ENCODE measurements around the gene FAM78A. TPM values are rescaled to one million over a fixed set of nuclear protein-coding genes. Genes with fewer than 3 reads are reported as not detected.

The FAM78A gene
- total and polyA plus RNA-seq, 5 donors from 2014 or later, result 16.6 to 95.6 (median 17.7) TPM

DNA sequence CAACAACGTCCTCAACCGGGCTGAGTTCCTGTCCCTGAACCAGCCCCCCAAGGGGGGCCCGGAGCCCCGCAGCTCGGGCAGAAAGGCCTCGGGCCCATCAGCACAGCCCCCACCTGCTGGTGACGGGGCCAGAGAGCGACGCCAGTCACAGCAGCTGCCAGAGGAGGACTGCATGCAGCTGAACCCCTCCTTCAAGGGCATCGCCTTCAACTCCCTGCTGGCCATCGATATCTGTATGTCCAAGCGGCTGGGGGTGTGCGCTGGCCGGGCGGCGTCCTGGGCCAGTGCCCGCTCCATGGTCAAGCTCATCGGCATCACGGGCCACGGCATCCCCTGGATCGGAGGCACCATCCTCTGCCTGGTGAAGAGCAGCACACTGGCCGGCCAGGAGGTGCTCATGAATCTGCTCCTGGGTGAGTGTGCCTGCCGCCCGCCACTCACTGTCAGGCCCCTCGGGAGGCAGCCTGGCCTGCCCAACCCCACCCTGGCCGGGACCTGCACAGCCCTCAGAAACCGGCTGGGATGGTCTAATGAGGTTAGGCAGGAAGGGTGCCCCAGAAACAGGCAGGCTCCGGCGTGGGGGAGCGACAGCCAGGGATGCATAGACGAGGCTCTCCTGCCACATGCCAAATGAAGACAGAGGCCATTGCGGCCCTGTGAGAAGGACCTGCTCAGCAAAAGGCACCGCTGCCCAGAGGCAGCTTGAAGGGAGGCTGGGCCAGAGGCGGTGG, 13.9 kb upstream of the FAM78A start:
- Mint-ChIP-seq H3K36me3 (no peaks in the 10 kb centered on the region), H3K27me3 (no peaks in the 10 kb centered on the region), H3K4me1 (peaks cover 0 to 3% (median under 1%) of the 10 kb centered on the region in 4 donors), H3K4me3 (no peak overlapping the region), H3K9me3 (no peaks in the 10 kb centered on the region), H3K27ac (no peak overlapping the region)
- Histone ChIP-seq H3K4me3 (ENCODE audit: low read depth, low read length) (no peak overlapping the region), H3K36me3 (ENCODE audit: control insufficient read depth, insufficient read depth, low read length) (no peaks in the 10 kb centered on the region), H3K27me3 (ENCODE audit: control insufficient read depth, insufficient read depth, low read length) (no peaks in the 10 kb centered on the region), H3K9me3 (ENCODE audit: control insufficient read depth in 2 of 2, low read length in 2 of 2) (no peaks in the 10 kb centered on the region), H3K4me1 (ENCODE audit: control insufficient read depth, insufficient read depth, low read length, poor library complexity, severe bottlenecking) (no peaks in the 10 kb centered on the region), H3K27ac (ENCODE audit: insufficient read depth, low read length, poor library complexity, severe bottlenecking) (no peak overlapping the region)
- DNase-seq, result no peak
- no peak for ATAC-seq (ENCODE audit: low read depth in 2 of 2)

DNA sequence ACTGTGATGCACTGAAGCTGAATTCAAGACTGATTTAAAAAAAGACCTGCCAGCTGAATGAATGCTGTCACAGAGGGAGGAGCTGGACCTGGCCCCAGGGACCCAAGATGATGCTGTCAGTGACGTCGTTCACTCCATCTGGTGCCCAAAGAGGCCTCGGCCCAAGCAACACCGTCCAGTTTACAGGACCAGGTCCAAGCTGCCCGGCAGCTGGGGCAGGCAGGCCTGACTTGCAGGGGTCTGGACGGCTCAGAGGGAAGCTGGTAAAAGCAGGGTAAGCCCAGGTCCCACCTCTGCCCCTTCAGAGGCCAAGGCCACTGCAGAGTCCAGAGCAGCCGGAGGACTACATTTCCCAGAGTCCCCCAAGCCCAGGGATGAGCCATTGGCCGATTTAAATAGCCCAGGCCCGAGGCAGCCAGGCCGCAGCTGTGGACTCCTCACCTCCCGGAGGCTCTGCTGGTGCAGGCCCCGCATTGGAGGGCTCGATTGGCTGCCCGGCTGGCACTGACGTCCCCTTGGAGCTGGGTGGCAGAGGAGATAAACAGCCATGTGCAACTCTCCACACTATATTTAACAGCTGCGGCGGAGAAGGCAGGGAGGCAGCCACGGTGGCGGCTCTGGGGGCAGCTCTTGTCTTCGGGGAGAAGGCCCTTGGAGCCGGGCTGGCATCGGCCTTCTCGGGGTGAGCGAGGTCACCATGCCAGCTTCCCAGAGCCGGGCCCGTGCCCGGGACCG, 13.2 kb upstream of the FAM78A start, which contains the start of gene PLPP7:
Gene PLPP7, plus strand, starts transcription at position 423 of the 735 bp plus-strand sequence. Its CDS starts 275 bp downstream, at position 698.
- H3K27me3 Mint-ChIP-seq, result no peaks in the 10 kb centered on the region
- H3K36me3 Mint-ChIP-seq, result no peaks in the 10 kb centered on the region
- no peaks in the 10 kb centered on the region for H3K9me3 ChIP-seq (ENCODE audit: control insufficient read depth in 2 of 2, low read length in 2 of 2)
- no peak for DNase-seq
- no peak within 1 kb of the TSS for H3K4me3 Mint-ChIP-seq
- ATAC-seq (ENCODE audit: low read depth in 2 of 2), result no peak
- H3K36me3 ChIP-seq (ENCODE audit: control insufficient read depth, insufficient read depth, low read length), result no peaks in the 10 kb centered on the region
- no peaks in the 10 kb centered on the region for H3K27me3 ChIP-seq (ENCODE audit: control insufficient read depth, insufficient read depth, low read length)
- no peak within 1 kb of the TSS for H3K4me3 ChIP-seq (ENCODE audit: low read depth, low read length)
- peaks cover 0 to 3% (median under 1%) of the 10 kb centered on the region in 4 donors for H3K4me1 Mint-ChIP-seq
- H3K27ac Mint-ChIP-seq, result peak within 1 kb of the TSS in 1 of 3 donors; percentile 67
- H3K9me3 Mint-ChIP-seq, result no peaks in the 10 kb centered on the region
- no peaks in the 10 kb centered on the region for H3K4me1 ChIP-seq (ENCODE audit: control insufficient read depth, insufficient read depth, low read length, poor library complexity, severe bottlenecking)
- H3K27ac ChIP-seq (ENCODE audit: insufficient read depth, low read length, poor library complexity, severe bottlenecking), result no peak within 1 kb of the TSS

DNA sequence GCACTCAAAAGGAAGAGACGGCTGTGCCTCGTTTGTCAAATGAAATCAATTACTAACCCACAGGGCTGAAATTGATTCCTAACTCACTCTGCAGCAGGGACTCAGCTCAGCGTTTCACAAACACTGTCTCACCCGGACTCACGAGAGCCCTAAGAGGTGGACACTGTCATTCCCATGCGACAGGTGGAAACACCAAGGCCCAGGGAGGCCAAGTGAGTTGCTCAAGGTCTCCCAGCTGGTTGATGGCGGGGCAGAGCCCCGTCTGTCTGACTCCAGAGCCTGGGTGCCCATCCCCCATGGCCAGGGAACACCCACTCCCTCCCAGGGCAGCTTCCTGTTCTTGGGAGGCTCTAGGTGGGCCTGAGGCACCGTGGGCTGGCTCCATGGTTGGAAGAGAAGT, 11.9 kb upstream of the FAM78A start:
- DNase-seq (no peak), ATAC-seq (ENCODE audit: low read depth in 2 of 2) (no peak)
- no peak overlapping the region for H3K4me3 Mint-ChIP-seq
- H3K36me3 Mint-ChIP-seq, result no peaks in the 10 kb centered on the region
- Histone ChIP-seq H3K36me3 (ENCODE audit: control insufficient read depth, insufficient read depth, low read length) (no peaks in the 10 kb centered on the region), H3K4me3 (ENCODE audit: low read depth, low read length) (no peak overlapping the region), H3K4me1 (ENCODE audit: control insufficient read depth, insufficient read depth, low read length, poor library complexity, severe bottlenecking) (no peaks in the 10 kb centered on the region), H3K27ac (ENCODE audit: insufficient read depth, low read length, poor library complexity, severe bottlenecking) (no peak overlapping the region), H3K27me3 (ENCODE audit: control insufficient read depth, insufficient read depth, low read length) (no peaks in the 10 kb centered on the region), H3K9me3 (ENCODE audit: control insufficient read depth in 2 of 2, low read length in 2 of 2) (no peaks in the 10 kb centered on the region)
- H3K27me3 Mint-ChIP-seq, result peaks cover 8% of the 10 kb centered on the region
- peaks cover 1 to 8% (median 3%) of the 10 kb centered on the region in 4 donors for H3K4me1 Mint-ChIP-seq
- no peak overlapping the region for H3K27ac Mint-ChIP-seq
- H3K9me3 Mint-ChIP-seq, result no peaks in the 10 kb centered on the region

DNA sequence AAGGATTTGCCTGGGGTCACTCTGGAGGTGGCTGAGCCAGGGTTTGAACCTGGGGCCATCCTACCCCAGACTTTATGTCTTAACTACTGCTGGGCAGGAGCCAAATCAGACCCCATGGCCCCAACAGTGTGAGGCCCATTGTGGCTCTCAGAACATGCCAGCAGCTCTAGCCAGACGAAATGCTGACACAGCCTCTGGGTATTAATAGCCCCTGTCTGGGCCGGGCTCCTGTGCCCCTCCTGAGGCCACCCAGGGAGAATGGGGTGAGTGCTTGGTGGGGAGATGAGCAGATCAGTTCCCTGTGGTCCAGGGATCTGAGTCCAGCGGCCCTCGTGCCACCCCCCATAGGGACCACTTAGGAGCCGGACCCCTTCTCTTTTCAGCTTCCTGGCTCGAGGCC, 11.0 kb upstream of the FAM78A start:
- Histone ChIP-seq H3K36me3 (ENCODE audit: control insufficient read depth, insufficient read depth, low read length) (no peaks in the 10 kb centered on the region), H3K4me3 (ENCODE audit: low read depth, low read length) (no peak overlapping the region), H3K4me1 (ENCODE audit: control insufficient read depth, insufficient read depth, low read length, poor library complexity, severe bottlenecking) (peaks cover 9% of the 10 kb centered on the region), H3K27ac (ENCODE audit: insufficient read depth, low read length, poor library complexity, severe bottlenecking) (no peak overlapping the region), H3K9me3 (ENCODE audit: control insufficient read depth in 2 of 2, low read length in 2 of 2) (no peaks in the 10 kb centered on the region), H3K27me3 (ENCODE audit: control insufficient read depth, insufficient read depth, low read length) (no peaks in the 10 kb centered on the region)
- H3K27me3 Mint-ChIP-seq, result peaks cover 11% of the 10 kb centered on the region
- H3K4me3 Mint-ChIP-seq, result no peak overlapping the region
- no peak overlapping the region for H3K27ac Mint-ChIP-seq
- ATAC-seq (ENCODE audit: low read depth in 2 of 2), result no peak
- no peaks in the 10 kb centered on the region for H3K36me3 Mint-ChIP-seq
- H3K4me1 Mint-ChIP-seq, result peaks cover 2 to 12% (median 4%) of the 10 kb centered on the region in 4 donors
- no peak for DNase-seq
- H3K9me3 Mint-ChIP-seq, result no peaks in the 10 kb centered on the region

DNA sequence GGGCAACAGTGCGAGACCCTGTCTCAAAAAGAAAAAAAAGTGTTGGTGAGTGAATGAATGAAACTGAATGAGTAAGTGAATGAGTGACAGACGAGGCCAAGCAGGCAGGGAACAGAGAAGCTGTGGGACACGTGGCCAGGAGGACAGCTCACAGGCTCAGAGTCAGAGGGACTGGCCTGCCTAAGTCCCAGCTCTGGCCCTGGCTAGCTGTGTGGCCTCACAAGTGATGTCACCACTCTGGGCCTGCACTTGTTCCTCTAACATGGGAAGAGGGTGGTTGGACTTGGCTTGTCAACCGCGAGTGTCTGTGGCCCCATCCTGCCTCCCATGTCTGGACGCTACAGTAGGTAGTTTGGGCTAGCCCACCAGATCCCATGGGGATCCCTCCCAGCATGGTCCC, 8.5 kb upstream of the FAM78A start:
- Histone ChIP-seq H3K27me3 (ENCODE audit: control insufficient read depth, insufficient read depth, low read length) (peaks cover 8% of the 10 kb centered on the region), H3K4me1 (ENCODE audit: control insufficient read depth, insufficient read depth, low read length, poor library complexity, severe bottlenecking) (peaks cover 11% of the 10 kb centered on the region), H3K4me3 (ENCODE audit: low read depth, low read length) (no peak overlapping the region), H3K9me3 (ENCODE audit: control insufficient read depth in 2 of 2, low read length in 2 of 2) (no peaks in the 10 kb centered on the region), H3K36me3 (ENCODE audit: control insufficient read depth, insufficient read depth, low read length) (no peaks in the 10 kb centered on the region), H3K27ac (ENCODE audit: insufficient read depth, low read length, poor library complexity, severe bottlenecking) (no peak overlapping the region)
- H3K9me3 Mint-ChIP-seq, result peaks cover 0 to 2% (median 0%) of the 10 kb centered on the region in 7 donors
- peaks cover 23% of the 10 kb centered on the region for H3K27me3 Mint-ChIP-seq
- H3K4me3 Mint-ChIP-seq, result no peak overlapping the region
- peak overlapping the region in 1 of 3 donors; percentile 31 for H3K27ac Mint-ChIP-seq
- no peak for DNase-seq
- H3K36me3 Mint-ChIP-seq, result no peaks in the 10 kb centered on the region
- ATAC-seq (ENCODE audit: low read depth in 2 of 2), result no peak
- H3K4me1 Mint-ChIP-seq, result peaks cover 3 to 21% (median 13%) of the 10 kb centered on the region in 4 donors

DNA sequence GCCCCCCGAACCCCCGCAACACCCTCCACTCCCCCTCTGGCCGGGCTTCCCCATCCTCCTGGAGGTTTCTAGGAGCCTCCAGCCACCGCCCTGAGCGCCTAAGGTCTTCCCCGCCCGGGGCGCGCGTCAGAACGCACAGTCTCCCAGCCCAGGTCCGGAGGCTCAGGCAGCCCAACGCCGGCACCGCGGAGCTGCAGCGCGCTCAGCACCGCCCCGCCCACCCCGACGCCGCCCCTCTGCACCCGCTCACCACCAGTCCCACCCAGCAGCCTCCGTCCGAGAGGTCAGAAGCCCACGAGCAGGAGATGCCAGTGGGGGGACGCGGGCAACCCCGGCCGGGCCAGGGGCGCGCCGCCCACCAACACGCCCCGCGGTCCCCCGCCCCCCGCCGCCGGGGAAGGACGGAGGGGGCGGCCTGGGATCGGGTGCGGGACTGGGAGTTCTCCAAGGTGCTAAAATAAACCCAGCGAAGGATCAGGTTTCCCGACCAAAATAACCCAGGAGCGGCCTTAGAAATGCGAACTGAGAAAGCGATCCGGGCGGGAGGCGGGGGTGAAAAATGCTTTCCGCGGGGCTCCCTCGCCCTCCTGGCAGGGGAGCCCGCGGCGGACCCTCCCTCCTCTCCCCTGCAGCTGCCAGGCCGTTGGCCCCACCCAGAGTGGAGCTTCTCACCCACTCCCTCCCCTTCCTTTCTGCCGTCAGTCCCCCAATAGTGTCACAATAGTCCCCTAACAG, 6.5 kb upstream of the FAM78A start:
- Histone ChIP-seq H3K9me3 (ENCODE audit: control insufficient read depth in 2 of 2, low read length in 2 of 2) (no peaks in the 10 kb centered on the region), H3K4me1 (ENCODE audit: control insufficient read depth, insufficient read depth, low read length, poor library complexity, severe bottlenecking) (peaks cover 28% of the 10 kb centered on the region), H3K27ac (ENCODE audit: insufficient read depth, low read length, poor library complexity, severe bottlenecking) (no peak overlapping the region), H3K36me3 (ENCODE audit: control insufficient read depth, insufficient read depth, low read length) (no peaks in the 10 kb centered on the region), H3K27me3 (ENCODE audit: control insufficient read depth, insufficient read depth, low read length) (peaks cover 8% of the 10 kb centered on the region), H3K4me3 (ENCODE audit: low read depth, low read length) (no peak overlapping the region)
- peak overlapping the region in 3 of 4 donors; percentile 16 to 74 (median 63) for H3K4me3 Mint-ChIP-seq
- H3K27me3 Mint-ChIP-seq, result peaks cover 23% of the 10 kb centered on the region
- ATAC-seq (ENCODE audit: low read depth in 2 of 2) (no peak), DNase-seq (no peak)
- no peak overlapping the region for H3K27ac Mint-ChIP-seq
- peaks cover 0 to 2% (median 0%) of the 10 kb centered on the region in 7 donors for H3K9me3 Mint-ChIP-seq
- H3K4me1 Mint-ChIP-seq, result peaks cover 3 to 39% (median 25%) of the 10 kb centered on the region in 4 donors
- H3K36me3 Mint-ChIP-seq, result no peaks in the 10 kb centered on the region

DNA sequence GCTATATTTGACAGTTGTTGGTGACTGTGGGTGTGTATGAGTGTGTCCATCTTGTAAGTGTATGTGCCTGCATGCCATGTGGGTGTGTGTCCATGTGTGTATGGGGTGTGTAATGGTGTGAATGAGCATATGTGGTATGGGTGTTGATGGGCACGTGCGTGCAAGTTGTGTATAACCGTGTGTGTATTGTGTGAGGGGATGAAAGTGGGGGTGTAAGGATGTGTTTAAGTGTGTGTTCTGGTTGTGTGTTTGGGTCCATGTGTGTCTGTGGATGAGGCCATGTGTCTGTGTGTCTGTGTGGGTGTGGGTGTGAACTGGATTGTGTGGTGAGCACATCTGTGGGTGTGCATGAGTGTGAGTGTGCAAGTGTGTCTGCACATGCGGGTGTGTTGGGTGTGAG, 5.9 kb upstream of the FAM78A start:
- DNase-seq (no peak), ATAC-seq (ENCODE audit: low read depth in 2 of 2) (no peak)
- H3K4me3 Mint-ChIP-seq, result peak overlapping the region in 3 of 4 donors; percentile 16 to 65 (median 54)
- H3K4me3 ChIP-seq (ENCODE audit: low read depth, low read length), result no peak overlapping the region
- peaks cover 28% of the 10 kb centered on the region for H3K4me1 ChIP-seq (ENCODE audit: control insufficient read depth, insufficient read depth, low read length, poor library complexity, severe bottlenecking)
- peaks cover 8% of the 10 kb centered on the region for H3K27me3 ChIP-seq (ENCODE audit: control insufficient read depth, insufficient read depth, low read length)
- peaks cover 3 to 39% (median 25%) of the 10 kb centered on the region in 4 donors for H3K4me1 Mint-ChIP-seq
- peaks cover 23% of the 10 kb centered on the region for H3K27me3 Mint-ChIP-seq
- H3K27ac ChIP-seq (ENCODE audit: insufficient read depth, low read length, poor library complexity, severe bottlenecking), result no peak overlapping the region
- peak overlapping the region in 1 of 3 donors; percentile 17 for H3K27ac Mint-ChIP-seq
- H3K9me3 ChIP-seq (ENCODE audit: control insufficient read depth in 2 of 2, low read length in 2 of 2), result no peaks in the 10 kb centered on the region
- H3K9me3 Mint-ChIP-seq, result peaks cover 0 to 2% (median 0%) of the 10 kb centered on the region in 7 donors
- no peaks in the 10 kb centered on the region for H3K36me3 Mint-ChIP-seq
- H3K36me3 ChIP-seq (ENCODE audit: control insufficient read depth, insufficient read depth, low read length), result no peaks in the 10 kb centered on the region
